ES-I3 (cell line): ENCODE results near the gene PARD3.

Experiments used
- H3K36me3 ChIP-seq: 2 replicates; pipeline ENCODE4 v1.6.1; 2013; ENCODE audit warnings: mild to moderate bottlenecking, low read length, control low read depth, moderate library complexity; ENCODE audit not compliant: insufficient read depth
- H3K4me1 ChIP-seq: 2 replicates; pipeline ENCODE4 v1.6.1; 2013; ENCODE audit warnings: mild to moderate bottlenecking, control low read depth, low read length; ENCODE audit not compliant: insufficient read depth
- H3K9ac ChIP-seq: 2 replicates; pipeline ENCODE4 v1.6.1; 2013; ENCODE audit warnings: low read depth, mild to moderate bottlenecking, low read length, moderate library complexity
- H3K9me3 ChIP-seq: 2 replicates; pipeline ENCODE4 v1.6.1; 2013; ENCODE audit warnings: mild to moderate bottlenecking, low read length, moderate library complexity; ENCODE audit not compliant: control insufficient read depth, insufficient read depth

PARD3 gene

DNA sequence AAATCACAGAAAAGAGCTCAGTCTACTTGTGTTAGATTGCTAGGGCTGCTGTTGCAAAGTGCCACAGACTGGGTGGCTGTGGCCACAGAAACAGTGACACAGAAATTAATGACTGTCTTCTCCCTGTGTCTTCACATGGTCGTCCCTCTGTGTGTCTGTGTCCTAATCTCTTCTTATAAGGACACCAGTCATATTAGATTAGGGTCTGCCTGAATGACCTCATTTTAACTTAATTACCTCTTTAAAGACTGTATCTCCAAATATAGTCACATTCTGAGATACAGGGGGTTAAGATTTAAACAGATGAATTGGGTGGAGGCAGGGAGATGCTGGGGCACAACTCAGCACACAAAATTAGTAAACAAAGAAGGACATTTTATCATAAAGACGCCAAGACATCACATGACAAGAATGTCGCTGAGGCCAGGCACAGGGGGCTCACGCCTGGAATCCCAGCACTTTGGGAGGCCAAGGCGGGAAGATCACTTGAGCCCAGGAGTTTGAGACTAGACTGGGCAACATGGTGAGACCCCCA lies 23.3 kb upstream of the PARD3 start:
- no peaks in the 10 kb centered on the region for H3K4me1 ChIP-seq
- H3K9ac ChIP-seq: no peak overlapping the region
- H3K9me3 ChIP-seq: no peaks in the 10 kb centered on the region
- H3K36me3 ChIP-seq: no peaks in the 10 kb centered on the region

DNA sequence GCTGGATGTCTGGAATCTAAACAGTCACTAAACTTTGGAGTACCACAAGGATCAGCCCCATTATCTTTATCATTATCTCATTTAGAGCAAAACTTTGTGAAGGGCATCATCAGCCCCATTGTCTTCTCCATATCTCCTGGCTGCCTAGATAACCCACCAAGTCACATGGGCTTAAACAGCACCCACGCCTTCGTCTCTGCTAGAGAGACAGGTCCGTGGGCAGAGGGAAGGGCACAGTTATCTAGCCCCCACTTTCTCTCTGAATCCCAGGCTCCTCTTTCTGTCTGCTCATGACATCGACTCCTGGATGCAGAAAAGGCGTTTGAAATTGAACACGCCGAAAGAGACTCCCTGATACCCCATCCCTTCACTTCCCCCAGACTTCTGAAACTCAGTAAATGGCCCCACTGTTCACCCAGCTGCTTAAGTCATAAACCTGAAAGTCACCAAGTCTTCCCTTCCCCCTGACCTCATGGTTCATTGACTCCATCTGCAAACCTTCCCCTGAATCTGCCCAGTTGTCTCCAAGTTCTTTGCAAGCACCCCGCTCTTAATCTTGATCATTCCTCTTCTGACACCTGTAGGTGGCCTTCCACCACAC lies 20.9 kb upstream of the PARD3 start:
- H3K4me1 ChIP-seq: no peaks in the 10 kb centered on the region
- H3K9me3 ChIP-seq: no peaks in the 10 kb centered on the region
- H3K9ac ChIP-seq: no peak overlapping the region
- no peaks in the 10 kb centered on the region for H3K36me3 ChIP-seq

DNA sequence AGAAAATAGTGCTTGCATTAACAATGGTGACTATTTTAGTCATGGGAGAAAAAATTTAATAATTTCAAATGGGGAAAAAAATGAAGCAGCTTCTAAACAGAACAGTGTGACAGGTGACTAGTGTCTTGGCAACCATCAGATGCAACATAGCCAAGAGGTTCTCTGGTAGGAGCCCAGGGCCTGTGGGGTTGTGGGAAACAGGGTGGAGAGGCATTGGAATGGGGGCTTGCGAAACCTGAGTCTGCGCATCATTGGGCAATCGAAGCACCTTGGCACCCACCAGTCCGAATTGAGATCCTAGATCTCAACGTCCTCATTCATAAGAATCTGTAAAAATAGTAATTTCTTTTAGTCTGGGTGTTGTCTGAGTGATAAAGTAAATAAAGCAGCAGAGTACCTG lies 19.2 kb upstream of the PARD3 start:
- Histone ChIP-seq H3K4me1 (peaks cover 6% of the 10 kb centered on the region; the same call in 1 of the 2 replicates), H3K9me3 (no peaks in the 10 kb centered on the region), H3K36me3 (no peaks in the 10 kb centered on the region), H3K9ac (no peak overlapping the region)

DNA sequence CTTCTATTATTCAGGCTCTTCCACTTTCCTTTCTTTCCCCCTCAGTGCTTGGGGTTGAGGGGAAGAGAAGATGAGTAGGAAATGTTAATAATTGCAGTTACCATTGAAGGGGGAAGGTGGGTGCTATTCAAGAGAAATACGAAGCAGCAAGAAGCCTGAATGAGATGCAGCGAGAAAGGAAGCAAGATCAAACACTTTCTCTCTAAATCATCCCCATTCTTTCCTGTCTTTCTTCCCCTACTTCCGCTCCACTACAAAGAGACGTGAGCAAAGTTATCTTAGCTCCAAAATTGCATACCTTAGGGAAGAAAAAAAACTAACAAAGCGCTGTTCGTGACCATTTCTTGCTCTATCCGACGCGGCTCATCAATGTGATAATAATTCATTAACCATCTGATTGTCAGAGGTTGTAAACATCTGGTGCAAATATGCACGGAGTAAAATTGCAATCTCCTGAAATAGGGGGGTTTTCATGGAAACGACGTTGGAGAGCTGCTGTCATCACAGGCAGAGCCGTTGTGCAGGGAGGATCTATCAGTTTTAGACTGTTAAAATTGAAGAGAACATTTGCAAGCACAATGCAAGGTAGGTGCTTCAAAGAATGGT lies 15.2 kb upstream of the PARD3 start:
- no peaks in the 10 kb centered on the region for H3K9me3 ChIP-seq
- H3K9ac ChIP-seq: no peak overlapping the region
- peaks cover 6% of the 10 kb centered on the region; the same call in 1 of the 2 replicates for H3K4me1 ChIP-seq
- H3K36me3 ChIP-seq: no peaks in the 10 kb centered on the region

DNA sequence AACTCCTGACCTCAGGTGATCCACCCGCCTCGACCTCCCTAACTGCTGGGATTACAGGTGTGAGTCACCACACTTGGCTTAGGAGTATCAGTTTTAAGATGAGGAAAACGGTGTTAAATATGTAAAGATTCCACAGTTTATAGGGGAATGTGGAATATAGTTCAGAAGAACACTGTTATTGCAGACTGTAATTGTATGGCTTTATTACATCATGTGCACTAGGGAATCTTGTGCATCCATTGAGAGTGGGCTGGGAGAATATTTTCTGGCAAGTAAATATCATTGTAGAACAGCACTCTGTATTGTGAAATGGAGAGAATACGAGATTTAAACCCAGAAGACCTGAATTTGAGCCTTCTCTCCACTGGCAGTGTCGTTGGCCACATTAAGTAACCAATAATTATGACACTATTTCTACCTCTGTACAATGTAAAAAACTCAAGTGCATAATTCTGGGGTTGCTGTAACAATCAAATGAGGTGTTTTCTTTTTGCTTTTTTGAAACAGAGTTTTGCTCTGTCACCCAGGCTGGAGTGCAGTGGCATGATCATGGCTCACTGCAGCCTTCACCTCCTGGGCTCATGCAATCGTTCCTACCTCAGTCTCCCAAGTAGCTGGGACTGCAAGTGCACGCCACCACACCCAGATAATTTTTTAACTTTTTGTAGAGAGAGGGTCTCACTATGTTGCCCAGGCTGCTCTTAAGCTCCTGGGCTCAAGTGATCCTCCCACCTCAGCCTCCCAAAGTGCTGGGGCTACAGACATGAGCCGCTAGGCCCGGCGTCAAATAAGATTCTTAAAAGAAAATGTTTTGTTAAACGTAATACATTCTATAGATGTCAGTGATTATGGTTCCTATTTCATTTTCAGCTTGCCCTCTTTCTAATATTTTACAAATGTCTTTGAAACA lies 12.0 kb upstream of the PARD3 start:
- peaks cover 6% of the 10 kb centered on the region; the same call in 1 of the 2 replicates for H3K4me1 ChIP-seq

GRCh38 chr10:34826221-34826620 lies 11.1 kb upstream of the PARD3 start:
- Histone ChIP-seq H3K4me1 (peaks cover 6% of the 10 kb centered on the region; the same call in 1 of the 2 replicates), H3K9me3 (no peaks in the 10 kb centered on the region), H3K36me3 (no peaks in the 10 kb centered on the region), H3K9ac (no peak overlapping the region)

More for the DNA sequence above, 12.0 kb upstream of the PARD3 start:
- Histone ChIP-seq H3K36me3 (no peaks in the 10 kb centered on the region), H3K9me3 (no peaks in the 10 kb centered on the region), H3K9ac (no peak overlapping the region)

DNA sequence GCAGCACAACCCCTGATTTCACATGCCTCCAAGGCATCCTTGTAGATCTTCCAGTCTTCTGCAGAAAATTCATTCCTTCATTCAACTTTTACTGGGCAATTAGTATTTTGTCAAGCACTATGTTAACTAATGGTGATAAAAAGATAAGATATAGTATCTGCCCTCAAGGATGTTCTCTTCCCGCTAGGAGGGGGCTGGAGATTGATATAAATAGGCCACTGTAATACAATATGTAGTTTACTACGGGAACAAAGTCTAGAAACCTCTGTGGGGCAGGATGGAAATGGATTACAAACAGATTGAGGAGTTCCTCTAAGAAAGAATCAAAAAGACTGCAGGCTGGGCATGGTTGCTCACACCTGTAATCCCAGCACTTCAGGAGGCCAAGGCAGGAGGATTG lies 10.3 kb upstream of the PARD3 start:
- Histone ChIP-seq H3K4me1 (peaks cover 5% of the 10 kb centered on the region; the same call in 1 of the 2 replicates), H3K9me3 (no peaks in the 10 kb centered on the region), H3K9ac (no peak overlapping the region), H3K36me3 (no peaks in the 10 kb centered on the region)

DNA sequence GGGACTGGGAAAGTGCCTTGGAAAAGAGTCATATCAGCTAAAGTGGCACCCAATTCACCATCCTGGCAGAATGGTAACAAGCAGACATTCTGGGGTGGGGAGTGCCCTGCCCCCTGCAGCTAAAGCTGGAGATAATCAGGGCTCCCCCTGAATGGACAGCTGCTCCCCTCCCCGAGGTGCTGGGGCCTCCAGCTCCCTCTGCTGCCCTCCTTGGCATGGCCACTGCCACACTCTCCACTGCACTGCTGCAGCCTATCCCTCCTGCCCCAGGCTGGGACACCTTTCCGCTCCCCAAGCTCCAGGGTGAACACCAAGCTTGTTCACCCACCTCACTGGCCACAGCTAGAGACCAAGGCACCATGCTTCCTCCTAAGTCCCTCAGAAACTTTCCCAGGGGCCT lies 9.8 kb upstream of the PARD3 start:
- no peaks in the 10 kb centered on the region for H3K4me1 ChIP-seq
- H3K9me3 ChIP-seq: no peaks in the 10 kb centered on the region
- H3K36me3 ChIP-seq: no peaks in the 10 kb centered on the region
- no peak overlapping the region for H3K9ac ChIP-seq

- H3K9ac ChIP-seq: no peak overlapping the region
- no peaks in the 10 kb centered on the region for H3K9me3 ChIP-seq
- no peaks in the 10 kb centered on the region for H3K36me3 ChIP-seq
- no peaks in the 10 kb centered on the region for H3K4me1 ChIP-seq
Measured at GRCh38 chr10:34821587-34822585, 6.8 kb upstream of the PARD3 start.

DNA sequence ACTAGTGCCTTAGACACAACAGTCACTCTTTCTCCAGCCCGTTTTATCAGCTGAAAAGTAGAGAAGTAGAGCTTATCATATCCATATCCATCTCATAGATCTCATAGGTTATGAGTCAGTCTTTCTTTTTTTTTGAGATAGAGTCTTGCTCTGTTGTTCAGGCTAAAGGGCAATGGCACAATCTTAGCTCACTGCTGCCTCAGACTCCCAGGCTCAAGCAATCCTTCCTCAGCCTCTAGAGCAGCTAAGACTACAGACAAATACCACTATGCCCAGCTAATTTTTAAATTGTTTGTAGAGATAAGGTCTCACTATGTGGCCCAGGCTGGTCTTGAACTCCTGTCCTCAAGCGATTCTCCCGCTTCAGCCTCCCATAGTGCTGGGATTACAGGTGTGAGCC lies 2.5 kb upstream of the PARD3 start:
- Histone ChIP-seq H3K9me3 (no peaks in the 10 kb centered on the region), H3K9ac (no peak overlapping the region), H3K4me1 (peaks cover 5% of the 10 kb centered on the region), H3K36me3 (no peaks in the 10 kb centered on the region)

GRCh38 chr10:34817054-34817453 lies 2.0 kb upstream of the PARD3 start:
- Histone ChIP-seq H3K4me1 (peaks cover 6% of the 10 kb centered on the region), H3K9ac (no peak overlapping the region)

DNA sequence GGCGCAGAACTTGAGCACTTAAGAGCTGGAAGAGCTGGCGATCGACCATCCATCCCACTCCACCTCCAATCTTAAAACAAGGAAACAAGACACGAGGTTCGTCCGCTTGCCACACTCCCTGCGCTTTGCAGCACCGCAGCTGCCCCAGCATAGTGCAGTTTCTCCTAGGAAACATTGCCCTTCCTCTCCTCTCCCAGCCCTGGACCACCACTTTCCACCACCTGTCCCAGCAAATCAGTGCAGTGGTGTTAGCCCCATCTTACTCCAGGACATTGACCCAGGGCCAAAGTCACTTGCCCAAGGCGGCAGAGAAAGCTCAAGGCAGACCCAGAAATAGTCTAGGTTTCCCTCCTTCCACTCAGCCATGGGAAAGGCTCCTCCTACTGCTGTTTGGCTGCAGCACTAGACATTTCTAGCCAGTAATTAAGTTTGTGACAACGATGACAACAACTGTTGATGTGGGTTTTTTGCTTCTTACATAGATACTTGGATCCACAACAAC lies 1.5 kb upstream of the PARD3 start:
- H3K36me3 ChIP-seq: no peaks in the 10 kb centered on the region
- H3K4me1 ChIP-seq: peaks cover 7% of the 10 kb centered on the region
- no peaks in the 10 kb centered on the region for H3K9me3 ChIP-seq
- H3K9ac ChIP-seq: peak overlapping the region; percentile 69; the same call in 1 of the 2 replicates

More at GRCh38 chr10:34817054-34817453, 2.0 kb upstream of the PARD3 start:
- Histone ChIP-seq H3K9me3 (no peaks in the 10 kb centered on the region), H3K36me3 (no peaks in the 10 kb centered on the region)

DNA sequence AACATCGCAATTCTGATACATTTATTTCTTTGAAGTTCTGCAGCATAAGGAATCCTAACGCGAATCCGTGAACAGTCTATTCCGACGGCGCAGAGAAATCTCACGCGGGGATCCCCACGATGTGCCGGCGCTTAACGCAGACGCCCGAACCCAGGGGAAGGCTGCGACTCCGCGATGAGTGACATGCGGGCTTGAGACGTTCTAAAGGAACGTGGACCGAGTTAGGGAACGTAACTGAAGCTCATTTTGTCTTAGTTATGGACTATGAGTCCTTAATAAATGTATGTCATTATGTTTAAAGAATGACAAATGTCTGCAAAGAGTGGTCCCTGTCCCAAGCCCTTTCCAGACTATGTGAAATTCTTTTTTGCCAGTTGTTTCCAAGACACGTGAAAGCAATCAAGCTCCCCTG lies 995 bp upstream of the PARD3 start:
- H3K9ac ChIP-seq: peak overlapping the region; percentile 69; the same call in 1 of the 2 replicates

More for the DNA sequence above, 995 bp upstream of the PARD3 start:
- peaks cover 11% of the 10 kb centered on the region for H3K4me1 ChIP-seq
- H3K36me3 ChIP-seq: no peaks in the 10 kb centered on the region
- no peaks in the 10 kb centered on the region for H3K9me3 ChIP-seq
